GM15510 (cell line): ENCODE measurements around the gene FAM47E.

Experiments
- POLR2A ChIP-seq: IDR thresholded peaks from 3 replicates; pipeline ENCODE4 v1.6.1; 2011; ENCODE audit warnings: borderline replicate concordance; ENCODE audit not compliant: insufficient read length; ENCODE audit errors: extremely low read depth

The FAM47E gene

GRCh38 chr4:76214177-76214675, 37.3 kb upstream of the FAM47E start:
- TF ChIP-seq POLR2A: no peak

DNA sequence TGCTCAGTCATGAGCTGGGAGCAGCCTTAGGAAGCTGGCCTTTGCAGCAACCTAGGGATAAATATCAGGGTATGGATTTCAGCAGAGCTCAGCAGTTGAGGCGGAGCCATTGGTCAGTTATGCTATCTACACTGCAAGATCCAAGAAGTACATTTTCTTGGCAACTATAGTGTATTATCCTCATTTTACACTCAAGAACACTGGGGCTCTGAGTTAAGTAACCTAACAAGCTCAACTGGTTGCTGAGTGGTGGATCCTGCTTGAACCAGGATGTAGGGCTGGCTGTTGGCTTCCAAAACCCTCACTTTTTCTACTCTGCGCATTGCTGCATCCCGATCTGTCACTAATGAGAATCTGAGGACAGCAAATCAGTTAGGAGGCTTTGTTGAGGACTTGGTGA, 36.4 kb upstream of the FAM47E start:
- TF ChIP-seq POLR2A: no peak

GRCh38 chr4:76216524-76216923, 35.0 kb upstream of the FAM47E start:
- no peak for TF ChIP-seq POLR2A

DNA sequence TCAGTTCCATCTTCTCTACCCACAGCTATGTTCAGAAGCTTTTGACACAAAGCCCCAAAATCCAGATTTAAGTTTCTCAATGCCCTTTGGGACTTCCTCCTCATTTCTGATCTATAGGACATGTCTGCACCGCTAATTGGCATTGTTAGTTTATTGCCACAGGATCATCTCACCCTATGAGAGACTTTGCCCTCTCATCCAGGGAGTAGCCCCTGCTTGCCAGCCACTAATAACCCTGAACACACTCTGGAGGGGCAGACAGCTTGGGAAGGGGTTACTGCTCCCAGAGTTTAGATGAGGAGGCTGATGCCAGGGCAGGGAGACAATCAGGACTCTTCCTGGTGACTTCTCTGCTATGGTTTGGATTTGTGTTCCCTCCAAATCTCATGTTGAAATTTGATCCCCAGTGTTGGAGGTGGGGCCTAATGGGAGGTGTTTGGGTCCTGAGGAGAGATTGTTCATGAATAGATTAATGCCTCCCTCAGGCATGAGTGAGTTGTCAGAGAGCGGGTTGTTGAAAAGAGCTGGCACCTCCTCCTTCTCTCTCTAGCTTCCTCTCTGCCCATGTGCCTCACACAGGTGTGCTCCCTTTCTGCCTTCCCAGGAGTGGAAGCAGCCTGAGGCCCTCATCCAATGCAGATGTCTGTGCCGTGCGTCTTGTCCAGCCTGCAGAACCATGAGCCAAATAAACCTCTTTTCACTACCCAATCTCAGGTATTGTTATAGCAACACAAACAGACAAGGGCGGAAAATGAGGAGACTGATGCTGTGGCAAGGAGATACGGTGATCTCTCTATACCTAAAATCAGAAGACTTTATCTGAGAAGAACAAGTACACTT, 34.3 kb upstream of the FAM47E start:
- no peak for TF ChIP-seq POLR2A

DNA sequence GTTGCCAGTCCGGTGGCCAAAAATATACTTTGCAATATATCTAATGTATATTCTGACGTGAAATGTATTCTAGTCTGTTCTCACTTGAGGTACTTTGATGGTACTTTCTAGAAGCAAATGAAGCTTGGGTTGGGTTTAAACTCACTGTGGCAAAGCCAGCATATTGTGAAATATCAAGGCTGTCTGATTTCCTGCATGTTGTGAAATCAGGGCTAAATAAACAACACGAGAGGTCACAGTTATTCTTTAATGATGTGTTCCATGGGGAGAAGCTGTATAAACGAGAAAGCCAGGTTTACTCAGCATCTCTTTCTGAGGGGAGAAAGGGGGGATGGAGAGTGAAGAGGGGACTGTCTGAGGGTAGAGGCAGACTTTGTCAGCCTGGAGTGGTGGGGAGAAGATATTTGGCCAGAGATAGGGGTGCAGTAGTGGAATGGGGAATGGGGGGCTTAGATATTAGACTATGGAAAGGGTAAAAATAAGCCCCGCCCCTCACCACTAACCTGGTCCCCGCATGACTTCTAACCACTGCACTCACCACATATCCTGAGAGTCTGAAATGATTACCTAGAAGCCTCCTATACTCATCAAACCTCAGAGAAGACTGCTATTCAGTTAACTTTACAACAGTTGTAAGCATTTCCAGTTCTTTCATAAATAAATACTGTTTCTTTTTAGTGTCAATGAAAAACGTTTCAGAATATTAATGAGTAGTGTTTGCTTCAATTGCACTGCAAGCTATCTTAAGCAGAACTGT, 32.0 kb upstream of the FAM47E start:
- no peak for TF ChIP-seq POLR2A

- TF ChIP-seq POLR2A: no peak
These were observed 27.4 kb upstream of the FAM47E start for GRCh38 chr4:76224171-76224570.

- no peak for TF ChIP-seq POLR2A
These were observed 25.1 kb upstream of the FAM47E start for GRCh38 chr4:76226418-76226817.

DNA sequence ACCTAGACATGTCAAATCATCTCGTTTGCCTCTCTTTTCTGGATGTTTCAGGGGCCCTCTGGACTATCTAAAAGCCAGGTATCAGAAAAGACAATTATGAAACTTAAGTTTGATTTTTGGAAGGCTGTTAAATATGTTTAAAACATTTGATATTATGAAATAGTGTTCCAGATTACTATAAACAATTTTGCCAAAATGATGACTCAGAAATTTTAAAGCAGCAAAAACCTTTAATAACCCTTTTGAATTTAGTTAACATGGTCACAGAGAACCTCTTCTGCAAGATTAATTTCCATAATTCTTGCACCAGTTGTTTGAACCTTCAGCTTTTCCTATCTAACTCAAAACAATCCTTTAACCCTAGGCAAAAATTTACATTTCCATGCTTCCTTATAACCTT, 18.8 kb upstream of the FAM47E start:
- no peak for TF ChIP-seq POLR2A

DNA sequence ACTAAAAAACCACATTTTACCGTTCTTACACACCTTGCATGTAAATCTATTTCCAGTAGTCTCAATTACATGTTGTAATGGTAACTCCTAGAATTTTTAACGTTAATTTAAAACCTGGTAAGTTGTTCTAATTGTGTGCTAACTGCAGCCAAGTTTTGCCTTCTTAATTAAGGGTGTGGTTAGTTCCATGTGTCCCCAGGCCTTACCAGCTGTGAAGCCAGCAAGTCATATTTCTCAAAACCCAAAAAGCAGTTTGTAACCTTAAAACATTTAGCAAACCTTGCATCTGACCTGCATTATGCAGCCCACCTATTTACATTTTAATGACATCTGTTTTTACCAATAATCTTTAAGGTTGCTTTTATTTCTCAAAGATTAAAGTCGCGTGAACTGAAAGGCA, 18.4 kb upstream of the FAM47E start:
- no peak for TF ChIP-seq POLR2A

DNA sequence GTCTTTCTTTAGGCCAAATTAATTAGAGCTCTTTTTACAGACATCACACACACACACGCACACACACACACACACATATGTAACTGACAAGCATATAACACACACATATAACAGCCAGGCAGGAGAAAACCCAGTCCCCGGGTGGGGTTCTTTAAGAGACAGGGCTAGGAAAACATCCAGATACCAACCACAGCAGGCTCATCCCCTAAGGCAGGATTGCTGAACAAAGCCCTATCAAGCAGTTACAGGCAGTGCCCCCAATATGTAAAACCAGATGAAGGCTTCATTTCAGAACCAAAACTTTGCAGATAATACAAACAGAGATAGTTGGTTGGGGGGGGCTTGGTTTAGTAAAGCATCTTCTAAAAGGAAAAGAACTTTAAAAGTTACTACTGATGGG, 18.0 kb upstream of the FAM47E start:
- TF ChIP-seq POLR2A: no peak

DNA sequence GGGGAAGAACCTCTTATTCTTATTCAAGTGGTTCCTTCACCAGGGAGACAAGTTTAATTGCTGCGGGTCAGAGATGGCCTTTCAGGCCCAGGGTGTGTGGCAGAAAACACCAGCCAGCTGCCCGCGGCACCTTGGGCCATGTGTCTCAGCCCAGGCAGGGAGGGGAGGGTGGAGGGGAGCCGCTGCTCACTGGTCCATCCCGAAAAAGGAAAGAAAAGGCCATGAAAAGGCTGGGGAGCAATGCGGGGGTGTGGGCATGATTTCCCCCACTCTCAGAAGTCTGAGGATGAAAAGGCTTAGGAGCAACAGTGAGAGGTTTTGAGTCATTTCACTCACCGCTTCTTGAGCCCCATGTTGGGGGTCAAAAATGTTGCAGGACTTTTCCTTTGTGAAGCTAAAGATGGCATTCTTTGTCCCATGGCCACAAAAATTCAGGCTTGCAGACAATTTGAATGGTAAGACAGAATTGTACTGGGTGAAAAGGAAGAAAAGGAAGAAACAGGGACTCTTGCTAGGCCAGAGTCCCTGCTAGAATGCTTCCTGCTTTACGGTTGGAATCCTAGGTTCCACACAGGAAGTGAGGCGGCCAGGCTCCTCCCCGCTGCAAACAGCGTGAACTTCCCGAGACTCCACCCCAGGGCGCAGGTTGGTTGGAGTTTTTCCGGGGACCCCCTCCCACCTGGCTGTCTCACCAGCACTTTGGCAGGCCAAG, 17.4 kb upstream of the FAM47E start:
- no peak for TF ChIP-seq POLR2A

GRCh38 chr4:76234679-76235044, 16.9 kb upstream of the FAM47E start:
- no peak for TF ChIP-seq POLR2A

- no peak for TF ChIP-seq POLR2A
These were observed 16.1 kb upstream of the FAM47E start for GRCh38 chr4:76235407-76235806.

DNA sequence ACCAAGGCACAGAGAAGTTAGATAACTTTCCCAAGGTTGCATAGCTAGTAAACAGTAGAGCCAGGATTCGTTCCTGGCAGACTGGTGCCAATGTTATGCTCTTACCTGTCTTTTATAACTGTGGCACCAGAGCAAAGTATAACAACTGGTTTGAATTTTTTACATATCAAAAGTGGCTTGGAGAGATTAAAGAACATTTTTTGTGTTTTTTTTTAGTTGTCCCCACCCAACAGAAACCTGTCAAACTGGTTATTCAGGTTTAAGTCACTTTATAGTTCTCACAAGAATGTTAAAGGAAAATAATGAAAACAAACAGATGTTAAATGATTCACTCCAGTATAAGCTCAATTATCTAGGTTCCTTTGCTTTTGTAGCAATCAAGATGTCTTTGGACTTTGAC, 15.6 kb upstream of the FAM47E start:
- no peak for TF ChIP-seq POLR2A

DNA sequence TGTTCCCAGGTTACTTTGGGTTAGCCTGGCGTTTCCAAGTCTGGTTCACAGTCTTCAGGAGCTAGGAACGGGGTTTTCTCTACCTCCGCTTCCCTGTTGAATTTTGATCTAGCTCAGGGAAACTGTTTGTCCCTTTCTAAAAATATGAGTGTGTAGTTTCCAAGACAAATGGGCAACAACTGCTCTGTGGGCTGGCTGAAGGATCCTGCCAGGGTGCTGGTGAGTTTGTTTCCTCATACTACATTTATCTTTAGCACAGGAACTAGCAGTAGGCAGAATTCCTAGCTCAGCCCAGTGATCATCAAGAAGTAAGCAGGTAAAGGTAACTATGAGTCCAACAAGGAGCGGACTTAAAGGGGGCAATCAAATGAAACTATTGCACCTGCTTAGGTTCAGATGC, 13.3 kb upstream of the FAM47E start:
- no peak for TF ChIP-seq POLR2A
